Measurements from ENCODE around the gene MYO5B.

GRCh38 chr18:49899657-49900330 lies 295.2 kb downstream of the MYO5B start:
- no peak for TF ChIP-seq POLR2A (IDR thresholded peaks at IDR 0.05)
- TF ChIP-seq CTCF (IDR thresholded peaks at IDR 0.05), result no peak
- TF ChIP-seq EP300 (IDR thresholded peaks at IDR 0.05), result no peak
